GM12874 (cell line): ENCODE data around the gene MAU2.

Source experiments
- TF ChIP-seq, protein P1 (sequence below): IDR thresholded peaks from 2 replicates; pipeline ENCODE4 v1.5.1; 2011; ENCODE audit warnings: low read depth, mild to moderate bottlenecking, control low read depth, low read length, moderate library complexity; ENCODE audit not compliant: insufficient read depth

Gene MAU2

DNA sequence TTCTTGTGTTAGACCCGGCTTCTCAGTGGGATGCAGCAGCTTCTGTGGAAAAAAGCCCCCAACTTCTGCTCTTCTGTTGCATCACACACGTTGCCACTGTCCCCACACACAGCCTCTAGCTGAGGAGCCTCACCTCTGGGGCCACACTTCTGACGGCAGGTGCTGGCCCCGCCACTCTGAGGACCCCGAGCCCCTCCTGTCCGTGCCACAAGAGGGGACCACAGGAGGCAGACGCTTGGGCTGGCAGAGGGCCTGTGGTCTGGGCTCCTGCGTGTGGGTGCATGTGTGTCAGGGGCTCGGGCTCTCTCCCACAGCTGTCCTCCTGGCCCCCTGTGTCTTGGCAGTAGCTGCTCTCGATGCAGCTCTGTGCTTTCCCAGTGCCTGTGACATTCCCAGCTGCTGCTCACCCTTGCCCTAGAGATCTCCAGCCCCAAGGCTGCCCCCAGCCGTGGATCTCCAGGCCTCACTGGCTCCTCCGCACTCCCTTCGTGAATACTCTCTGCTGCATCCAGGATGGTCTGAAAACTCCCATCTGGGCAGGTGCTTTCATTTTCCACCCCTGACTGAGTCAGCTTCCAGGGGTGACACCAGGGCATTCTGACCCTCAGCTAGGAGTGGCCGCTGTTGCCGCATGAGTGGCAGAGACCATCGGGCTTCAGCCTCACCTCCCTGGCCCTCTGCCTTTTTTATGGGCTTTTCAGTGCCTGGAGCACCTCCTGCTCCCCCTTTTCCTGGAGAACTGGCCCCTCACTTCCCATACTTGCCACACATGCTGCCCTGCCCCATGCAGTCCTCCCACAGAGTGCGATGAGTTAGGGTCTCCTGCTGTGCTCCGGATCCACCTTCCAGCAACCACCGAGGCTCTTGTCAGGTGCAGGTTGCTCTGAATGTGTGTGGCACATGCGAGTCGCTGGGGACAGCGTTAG, 13.7 kb downstream of the MAU2 start:
- TF ChIP-seq, protein P1, sequence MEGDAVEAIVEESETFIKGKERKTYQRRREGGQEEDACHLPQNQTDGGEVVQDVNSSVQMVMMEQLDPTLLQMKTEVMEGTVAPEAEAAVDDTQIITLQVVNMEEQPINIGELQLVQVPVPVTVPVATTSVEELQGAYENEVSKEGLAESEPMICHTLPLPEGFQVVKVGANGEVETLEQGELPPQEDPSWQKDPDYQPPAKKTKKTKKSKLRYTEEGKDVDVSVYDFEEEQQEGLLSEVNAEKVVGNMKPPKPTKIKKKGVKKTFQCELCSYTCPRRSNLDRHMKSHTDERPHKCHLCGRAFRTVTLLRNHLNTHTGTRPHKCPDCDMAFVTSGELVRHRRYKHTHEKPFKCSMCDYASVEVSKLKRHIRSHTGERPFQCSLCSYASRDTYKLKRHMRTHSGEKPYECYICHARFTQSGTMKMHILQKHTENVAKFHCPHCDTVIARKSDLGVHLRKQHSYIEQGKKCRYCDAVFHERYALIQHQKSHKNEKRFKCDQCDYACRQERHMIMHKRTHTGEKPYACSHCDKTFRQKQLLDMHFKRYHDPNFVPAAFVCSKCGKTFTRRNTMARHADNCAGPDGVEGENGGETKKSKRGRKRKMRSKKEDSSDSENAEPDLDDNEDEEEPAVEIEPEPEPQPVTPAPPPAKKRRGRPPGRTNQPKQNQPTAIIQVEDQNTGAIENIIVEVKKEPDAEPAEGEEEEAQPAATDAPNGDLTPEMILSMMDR: no peak

DNA sequence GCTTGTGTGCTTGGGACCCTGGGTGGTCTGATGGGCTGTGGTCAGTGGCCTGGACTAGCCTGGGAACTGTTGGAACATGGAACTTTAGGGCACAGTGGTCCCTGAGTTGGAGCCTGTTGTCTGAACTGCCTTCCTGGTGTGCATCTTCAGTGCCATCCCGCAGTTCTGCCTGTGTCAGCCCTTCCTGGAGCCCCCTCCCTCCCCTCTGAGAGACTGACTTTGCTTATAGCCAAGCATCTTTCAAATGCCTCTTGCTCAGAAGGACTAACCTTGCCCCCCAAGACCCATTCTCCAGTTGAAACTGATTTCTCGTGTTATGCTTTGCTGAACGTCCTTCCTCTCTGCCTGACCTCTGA, 14.3 kb downstream of the MAU2 start:
- TF ChIP-seq, protein P1: no peak

DNA sequence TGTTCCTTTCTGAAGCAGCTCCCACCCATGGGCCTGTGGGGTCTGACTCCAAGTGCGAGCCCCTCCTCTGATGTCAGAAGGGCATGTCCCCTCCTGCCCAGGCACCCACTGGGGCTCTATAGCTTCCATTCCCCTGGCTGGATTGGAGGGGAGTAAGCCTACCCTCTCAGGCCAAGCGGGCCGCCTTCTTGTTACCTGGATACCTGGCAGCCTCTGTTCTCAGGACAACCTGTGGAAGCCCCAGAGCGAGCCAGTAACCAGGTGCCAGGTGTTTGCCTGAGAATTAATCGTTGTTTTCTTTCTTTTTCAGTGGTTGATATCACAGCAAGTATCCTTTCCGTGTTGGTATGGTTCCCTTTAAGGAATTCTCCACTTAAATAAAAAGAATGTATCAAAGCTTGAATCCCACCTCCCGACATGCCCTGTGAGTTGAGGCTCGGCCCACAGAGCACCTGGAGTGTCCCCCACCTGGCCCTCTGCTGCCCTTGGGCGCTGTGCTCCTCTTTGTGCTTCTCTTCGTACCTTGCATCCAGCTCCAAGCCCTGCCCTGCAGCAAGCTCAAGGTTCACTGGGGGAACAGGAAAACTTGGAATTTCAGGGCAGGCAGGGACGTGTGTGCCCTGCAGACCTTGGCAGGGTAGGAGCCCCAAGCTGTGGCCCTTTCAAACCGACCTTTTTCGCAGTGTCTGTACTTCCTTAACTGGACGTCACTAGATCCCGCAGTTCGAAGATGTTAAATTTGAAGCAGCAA, 15.0 kb downstream of the MAU2 start:
- TF ChIP-seq, protein P1: no peak

DNA sequence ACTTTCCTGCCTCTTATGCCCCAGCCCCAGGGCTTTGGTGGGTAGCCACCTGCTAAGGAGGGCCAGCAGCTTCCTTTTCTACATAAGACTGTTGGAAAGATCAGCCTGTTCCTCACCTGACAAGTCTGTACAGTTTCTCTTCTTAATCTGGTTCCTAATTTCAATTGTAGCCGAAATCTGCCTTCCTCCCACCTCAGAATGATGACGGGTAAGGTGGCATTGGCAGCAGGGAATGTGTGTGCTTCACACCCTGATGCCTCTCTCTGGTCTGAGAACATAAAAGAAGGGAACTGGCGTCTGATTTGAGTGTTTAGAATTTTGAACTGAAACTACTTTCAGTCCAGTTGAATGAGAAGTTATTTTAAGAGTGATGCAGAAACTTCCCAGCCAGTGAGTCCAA, 16.0 kb downstream of the MAU2 start:
- TF ChIP-seq, protein P1: no peak

DNA sequence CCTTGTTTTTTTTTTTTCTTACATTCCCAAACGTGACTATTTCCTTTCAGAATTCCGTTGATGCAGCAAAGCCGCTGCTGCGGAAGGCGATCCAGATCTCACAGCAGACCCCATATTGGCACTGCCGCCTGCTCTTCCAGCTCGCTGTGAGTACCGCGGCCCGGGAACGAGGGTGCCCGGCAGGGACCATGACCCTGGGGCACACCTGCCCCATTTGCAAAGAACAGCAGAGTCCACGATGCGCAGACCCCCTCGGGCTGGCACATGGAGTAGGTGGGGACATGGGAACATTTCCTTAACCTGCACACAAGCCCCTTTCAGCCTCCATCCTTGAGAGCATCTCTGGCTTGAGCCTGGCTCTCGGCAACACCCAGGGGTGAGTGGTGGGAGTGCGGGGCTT, 16.5 kb downstream of the MAU2 start:
- TF ChIP-seq, protein P1: no peak

DNA sequence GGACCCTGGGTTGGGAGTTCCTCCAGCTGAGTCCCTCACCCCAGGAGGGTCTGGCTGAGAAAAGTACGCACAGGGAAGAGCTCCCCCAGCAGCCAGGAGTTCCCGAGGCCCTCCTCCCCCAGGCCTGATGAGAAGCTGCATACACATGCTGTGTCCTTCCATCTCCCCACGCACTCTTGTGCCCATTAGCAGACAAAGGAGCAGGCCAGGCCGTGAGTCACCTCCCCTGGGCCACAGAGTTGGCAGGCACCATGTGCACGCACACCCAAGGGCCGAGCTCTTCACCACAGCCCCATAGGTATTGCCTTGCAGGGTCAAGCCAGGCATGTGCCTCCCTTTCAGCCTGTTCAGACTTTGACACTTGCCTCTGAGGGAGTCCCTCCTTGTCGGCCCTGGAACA, 17.5 kb downstream of the MAU2 start:
- TF ChIP-seq, protein P1: no peak

DNA sequence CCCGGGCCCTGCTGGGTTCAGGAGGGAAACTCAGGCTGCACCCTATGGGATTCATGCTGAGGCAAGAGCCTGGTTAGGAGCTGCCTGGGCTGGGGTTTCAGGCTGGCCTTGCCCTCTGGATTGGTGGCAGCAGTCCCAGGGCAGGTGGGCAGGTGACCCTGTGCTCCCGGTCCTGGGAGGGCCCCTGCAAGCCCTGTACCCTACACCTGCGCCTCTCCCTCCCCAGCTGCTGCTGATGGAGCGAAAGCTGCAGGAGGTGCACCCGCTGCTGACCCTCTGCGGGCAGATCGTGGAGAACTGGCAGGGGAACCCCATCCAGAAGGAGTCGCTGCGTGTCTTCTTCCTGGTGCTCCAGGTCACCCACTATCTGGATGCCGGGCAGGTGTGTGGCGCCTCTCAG, 20.4 kb downstream of the MAU2 start:
- TF ChIP-seq, protein P1: no peak
